HEK293T (cell line): ENCODE results near the gene GALNT11.

Source experiments
- CTCF ChIA-PET: fragments of 350-600 bp; formaldehyde crosslinking; extraction: SDS; loops from one replicate; lab custom pipeline; 2021; ENCODE audit warnings: antibody characterized with exemption, inconsistent platforms; lab: Yijun Ruan, JAX
- POLR2A ChIA-PET: fragments of 350-600 bp; formaldehyde crosslinking; extraction: SDS; loops from one replicate; lab custom pipeline; 2020; ENCODE audit warnings: antibody characterized with exemption, inconsistent platforms; lab: Yijun Ruan, JAX
- DNase-seq: peaks from one replicate; pipeline ENCODE4 v3.0.0; 2012; ENCODE audit warnings: mixed read lengths; ENCODE audit errors: extremely low spot score
- ARNT ChIP-seq: fragments of 450-650 bp; IDR thresholded peaks from 2 replicates; pipeline ENCODE4 v1.6.1; 2017; ENCODE audit warnings: mild to moderate bottlenecking
- BHLHE40 ChIP-seq: fragments of 450-650 bp; IDR thresholded peaks from 2 replicates; pipeline ENCODE4 v1.6.1; 2016; ENCODE audit warnings: mild to moderate bottlenecking, moderate library complexity, borderline replicate concordance
- CTBP1 ChIP-seq: fragments of 450-650 bp; IDR thresholded peaks from 2 replicates; pipeline ENCODE4 v1.6.1; 2016; ENCODE audit warnings: borderline replicate concordance
- ELF4 ChIP-seq: fragments of 450-650 bp; IDR thresholded peaks from 2 replicates; pipeline ENCODE4 v1.6.1; 2017; ENCODE audit warnings: antibody characterized with exemption
- FOXA1 ChIP-seq: fragments of 450-650 bp; IDR thresholded peaks from 2 replicates; pipeline ENCODE4 v1.6.1; 2016; ENCODE audit warnings: mild to moderate bottlenecking
- FOXK2 ChIP-seq: fragments of 450-650 bp; IDR thresholded peaks from 2 replicates; pipeline ENCODE4 v1.6.1; 2016; ENCODE audit warnings: mild to moderate bottlenecking
- FOXM1 ChIP-seq: fragments of 450-650 bp; IDR thresholded peaks from 2 replicates; pipeline ENCODE4 v1.6.1; 2017; ENCODE audit warnings: mild to moderate bottlenecking, borderline replicate concordance
- HDGF ChIP-seq: fragments of 450-650 bp; IDR thresholded peaks from 2 replicates; pipeline ENCODE4 v1.6.1; 2017; ENCODE audit warnings: antibody characterized with exemption, borderline replicate concordance
- L3MBTL2 ChIP-seq: fragments of 450-650 bp; conservative IDR thresholded peaks from 2 replicates; pipeline ENCODE4 v1.6.1; 2016; ENCODE audit warnings: mild to moderate bottlenecking
- LEF1 ChIP-seq: fragments of 450-650 bp; IDR thresholded peaks from 2 replicates; pipeline ENCODE4 v1.6.1; 2017; ENCODE audit warnings: mild to moderate bottlenecking, borderline replicate concordance
- NFRKB ChIP-seq: fragments of 450-650 bp; IDR thresholded peaks from 2 replicates; pipeline ENCODE4 v1.6.1; 2016; ENCODE audit warnings: mild to moderate bottlenecking, moderate library complexity
- SP1 ChIP-seq: fragments of 450-650 bp; IDR thresholded peaks from 2 replicates; pipeline ENCODE4 v1.6.1; 2017
- SUZ12 ChIP-seq: fragments of 450-650 bp; IDR thresholded peaks from 2 replicates; pipeline ENCODE4 v1.6.1; 2016; ENCODE audit warnings: mild to moderate bottlenecking
- TARDBP ChIP-seq: fragments of 450-650 bp; IDR thresholded peaks from 2 replicates; pipeline ENCODE4 v1.6.1; 2016
- ZNF384 ChIP-seq: fragments of 450-650 bp; IDR thresholded peaks from 2 replicates; pipeline ENCODE4 v1.6.1; 2016
- TF ChIP-seq, protein P1 (sequence below): fragments of 450-650 bp; IDR thresholded peaks from 2 replicates; pipeline ENCODE4 v1.6.1; 2016

The GALNT11 gene

DNA sequence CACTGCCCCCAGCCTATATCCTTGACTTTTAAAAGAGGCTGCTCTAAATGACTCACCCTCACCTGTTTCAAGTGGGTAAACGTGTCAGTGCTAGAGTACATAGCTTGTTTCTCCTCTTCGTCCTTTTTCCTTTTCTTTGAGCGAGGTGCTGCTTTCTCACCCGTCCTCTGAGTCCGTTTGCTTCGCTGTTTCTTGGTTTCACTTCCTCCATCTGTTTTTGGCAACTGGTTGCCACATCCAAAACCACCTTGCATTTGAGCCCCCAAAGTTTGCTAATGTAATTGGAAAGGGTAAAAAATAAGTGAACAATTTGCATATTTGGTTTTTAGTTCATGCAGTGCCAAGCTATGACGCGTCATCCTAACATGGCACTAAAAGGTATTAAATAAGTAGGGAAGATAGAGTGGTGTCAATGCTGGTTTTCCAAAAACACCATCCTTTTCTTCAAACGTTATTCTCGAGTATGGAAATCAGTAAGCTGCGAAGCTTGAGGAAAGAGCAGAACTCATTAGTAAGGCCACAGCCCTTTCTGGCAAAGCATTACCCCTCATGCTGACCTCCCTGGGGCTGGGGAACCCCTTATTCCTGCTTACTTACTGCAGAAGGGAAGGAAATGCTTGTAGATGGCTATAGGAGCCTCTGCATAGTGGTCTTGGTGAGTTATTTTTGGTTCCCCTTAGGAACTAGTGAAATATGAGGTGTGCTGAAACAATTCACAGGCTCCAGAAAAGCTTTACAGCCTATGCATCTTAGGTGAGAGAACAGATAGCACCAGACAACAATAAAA is 133.5 kb downstream of the GALNT11 start:
- no peak for TF ChIP-seq L3MBTL2
- no peak for TF ChIP-seq SUZ12
- no peak for TF ChIP-seq FOXK2
- TF ChIP-seq FOXA1 = no peak
- TF ChIP-seq ZNF384 = no peak
- no peak for TF ChIP-seq NFRKB
- TF ChIP-seq FOXM1 = no peak
- no peak for TF ChIP-seq LEF1
- TF ChIP-seq HDGF = no peak
- no peak for TF ChIP-seq ARNT
- no peak for TF ChIP-seq CTBP1
- ChIA-PET POLR2A (no interaction called here), CTCF (no interaction called here)
- no peak for DNase-seq

DNA sequence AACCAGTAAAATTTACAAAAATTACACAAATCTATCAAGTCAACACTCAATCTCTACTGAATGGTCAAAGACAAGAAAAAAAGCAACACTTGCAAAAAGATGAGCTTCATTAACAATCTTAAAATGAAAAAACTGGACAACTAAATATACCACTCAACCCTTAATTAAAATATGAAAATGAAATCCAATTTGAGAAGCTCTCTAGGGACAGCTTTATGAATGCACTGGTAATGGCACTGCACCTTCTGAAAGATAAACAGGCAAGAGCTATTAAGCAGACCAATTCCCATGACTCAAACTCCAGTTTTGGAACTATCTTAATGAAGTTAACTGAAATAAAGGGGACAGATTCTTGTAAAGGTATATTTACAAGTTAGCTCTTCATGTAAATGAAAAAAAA is 135.7 kb downstream of the GALNT11 start:
- DNase-seq = no peak
- ChIA-PET CTCF (no interaction called here), POLR2A (no interaction called here)
- no peak for TF ChIP-seq NFRKB
- TF ChIP-seq, protein P1, sequence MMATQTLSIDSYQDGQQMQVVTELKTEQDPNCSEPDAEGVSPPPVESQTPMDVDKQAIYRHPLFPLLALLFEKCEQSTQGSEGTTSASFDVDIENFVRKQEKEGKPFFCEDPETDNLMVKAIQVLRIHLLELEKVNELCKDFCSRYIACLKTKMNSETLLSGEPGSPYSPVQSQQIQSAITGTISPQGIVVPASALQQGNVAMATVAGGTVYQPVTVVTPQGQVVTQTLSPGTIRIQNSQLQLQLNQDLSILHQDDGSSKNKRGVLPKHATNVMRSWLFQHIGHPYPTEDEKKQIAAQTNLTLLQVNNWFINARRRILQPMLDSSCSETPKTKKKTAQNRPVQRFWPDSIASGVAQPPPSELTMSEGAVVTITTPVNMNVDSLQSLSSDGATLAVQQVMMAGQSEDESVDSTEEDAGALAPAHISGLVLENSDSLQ = no peak
- TF ChIP-seq CTBP1 = no peak
- no peak for TF ChIP-seq FOXM1
- no peak for TF ChIP-seq L3MBTL2
- no peak for TF ChIP-seq BHLHE40
- TF ChIP-seq SP1 = no peak
- no peak for TF ChIP-seq TARDBP

DNA sequence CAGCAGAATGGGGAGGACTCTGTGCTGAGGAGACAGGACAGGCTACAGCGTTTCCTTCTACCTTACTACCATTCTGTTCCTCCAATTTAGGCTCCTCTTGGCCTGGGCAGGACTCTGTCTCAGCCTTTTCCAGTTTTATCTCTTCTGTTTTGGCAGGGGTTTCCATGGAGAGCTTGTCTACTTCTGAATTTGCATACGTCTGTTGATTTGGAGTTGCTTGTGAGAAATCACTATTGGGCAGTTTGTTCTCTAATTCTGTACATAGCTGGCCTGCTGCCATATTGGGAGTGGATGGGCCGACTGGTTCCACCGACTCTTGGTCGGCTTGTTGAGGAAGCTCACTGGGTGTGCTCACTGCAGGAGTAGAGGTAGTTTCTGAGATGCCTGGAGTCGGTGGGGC is 136.8 kb downstream of the GALNT11 start:
- DNase-seq = no peak
- ChIA-PET CTCF (no interaction called here), POLR2A (no interaction called here)
- no peak for TF ChIP-seq L3MBTL2
- TF ChIP-seq ELF4 = no peak
- no peak for TF ChIP-seq SUZ12
- no peak for TF ChIP-seq HDGF
- no peak for TF ChIP-seq NFRKB
- no peak for TF ChIP-seq CTBP1
- no peak for TF ChIP-seq ARNT
- no peak for TF ChIP-seq TARDBP
- TF ChIP-seq LEF1 = no peak
- TF ChIP-seq, protein P1 = no peak
- no peak for TF ChIP-seq FOXA1
- TF ChIP-seq ZNF384 = no peak
- TF ChIP-seq FOXK2 = no peak
- no peak for TF ChIP-seq BHLHE40
- no peak for TF ChIP-seq SP1
